Stimulated activated naive CD4-positive, alpha-beta T cell (primary cell): ENCODE data around the gene RARRES1.
"Not testable (repeated sequence)": the region's sequence is repeated elsewhere in the genome, so short reads cannot be mapped to it uniquely, and the experiment has no call there.

Source experiments
- DNase-seq, 6 experiments: peaks; one replicate each; lab custom pipeline; 2025; lab: John Stamatoyannopoulos, UW

RARRES1 gene

DNA sequence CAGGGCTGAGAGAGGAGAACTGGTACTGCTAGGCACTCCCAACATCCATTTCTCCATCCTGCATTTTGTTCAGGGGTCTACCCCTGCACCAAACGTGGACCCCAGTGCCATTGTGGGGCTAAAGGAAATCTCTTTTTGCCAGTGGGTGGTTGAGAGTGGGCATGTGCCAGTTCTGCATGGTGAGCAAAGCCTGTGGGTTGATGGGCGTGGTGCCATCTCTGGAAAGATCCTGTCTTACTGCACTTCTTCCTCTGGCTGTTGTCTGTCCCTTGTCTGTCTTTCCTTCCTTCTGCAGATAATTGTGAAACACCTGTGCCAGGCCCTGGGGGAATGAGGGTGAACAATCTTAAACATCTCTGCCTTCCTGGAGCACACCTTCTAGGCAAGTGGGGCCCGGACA is 1.4 kb upstream of the RARRES1 start:
- no peak for DNase-seq

DNA sequence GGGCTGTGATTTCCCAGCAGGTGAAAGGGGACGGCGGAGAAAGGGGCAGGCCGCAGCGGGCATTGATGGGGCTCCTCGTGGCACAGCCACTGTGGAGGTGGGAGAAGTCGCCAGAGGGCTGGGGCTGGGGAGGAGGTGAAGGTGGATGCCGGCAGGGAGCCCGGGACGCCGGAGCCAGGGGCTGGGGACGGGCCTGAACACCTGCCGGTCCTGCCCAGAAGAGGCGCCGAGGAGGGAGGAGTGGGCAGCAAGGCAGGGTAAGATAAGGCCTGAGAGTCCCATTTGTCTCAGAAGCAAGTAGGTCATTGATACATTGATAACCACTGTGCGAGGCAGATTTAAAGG is 571 bp upstream of the RARRES1 start:
- no peak for DNase-seq

DNA sequence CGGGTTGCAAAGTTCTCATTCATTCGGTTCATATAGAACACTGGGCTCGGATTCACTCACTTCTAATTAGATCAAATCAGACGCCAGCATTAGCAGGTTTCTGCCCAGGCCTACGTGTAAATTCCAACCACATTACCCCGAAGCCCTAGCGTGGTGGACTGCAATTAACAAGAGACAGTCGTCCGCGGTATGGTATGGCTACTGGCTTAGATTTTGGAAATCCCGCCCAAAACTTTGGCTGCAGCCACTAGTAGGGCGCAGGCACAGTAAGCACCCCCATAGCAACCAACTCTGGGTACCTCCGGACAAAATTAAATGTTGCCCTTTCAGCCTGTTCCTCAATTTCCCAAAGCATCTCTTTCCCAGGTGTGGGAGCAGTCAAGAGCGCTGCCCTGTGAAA is 771 bp downstream of the RARRES1 start:
- DNase-seq: no peak

DNA sequence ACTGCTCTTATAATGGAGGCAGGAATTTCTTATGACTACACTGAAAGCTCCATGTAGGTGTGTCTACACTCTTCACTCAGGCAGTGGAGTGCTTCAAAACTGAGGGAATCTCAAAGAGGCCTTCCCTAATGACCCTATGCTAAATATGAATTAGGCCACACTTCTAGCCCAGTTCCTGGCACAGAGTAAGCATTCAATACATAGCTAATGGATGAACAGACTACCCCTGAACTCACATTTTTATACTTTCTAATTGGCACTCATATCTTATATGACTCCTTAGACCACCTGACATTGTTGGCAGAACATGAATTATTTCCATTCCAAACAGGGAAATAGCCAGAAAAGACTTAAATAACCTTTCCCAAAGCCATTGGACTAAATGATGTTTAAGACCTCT is 3.4 kb downstream of the RARRES1 start:
- no peak for DNase-seq

DNA sequence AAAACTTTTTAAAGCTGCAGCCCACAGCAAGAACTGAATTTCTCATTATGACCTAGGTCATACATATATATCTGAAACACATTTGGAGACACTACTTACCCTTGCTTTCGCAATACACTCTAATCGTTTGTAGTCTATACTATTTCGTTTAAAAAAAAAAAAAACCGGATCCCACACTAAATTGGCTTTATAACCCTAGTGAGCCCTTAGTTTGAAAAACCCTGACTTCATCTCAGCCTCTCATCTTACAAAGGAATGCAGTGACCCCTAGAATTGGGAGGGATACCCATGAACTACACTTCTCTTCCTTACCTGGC is 4.2 kb downstream of the RARRES1 start:
- no peak for DNase-seq

DNA sequence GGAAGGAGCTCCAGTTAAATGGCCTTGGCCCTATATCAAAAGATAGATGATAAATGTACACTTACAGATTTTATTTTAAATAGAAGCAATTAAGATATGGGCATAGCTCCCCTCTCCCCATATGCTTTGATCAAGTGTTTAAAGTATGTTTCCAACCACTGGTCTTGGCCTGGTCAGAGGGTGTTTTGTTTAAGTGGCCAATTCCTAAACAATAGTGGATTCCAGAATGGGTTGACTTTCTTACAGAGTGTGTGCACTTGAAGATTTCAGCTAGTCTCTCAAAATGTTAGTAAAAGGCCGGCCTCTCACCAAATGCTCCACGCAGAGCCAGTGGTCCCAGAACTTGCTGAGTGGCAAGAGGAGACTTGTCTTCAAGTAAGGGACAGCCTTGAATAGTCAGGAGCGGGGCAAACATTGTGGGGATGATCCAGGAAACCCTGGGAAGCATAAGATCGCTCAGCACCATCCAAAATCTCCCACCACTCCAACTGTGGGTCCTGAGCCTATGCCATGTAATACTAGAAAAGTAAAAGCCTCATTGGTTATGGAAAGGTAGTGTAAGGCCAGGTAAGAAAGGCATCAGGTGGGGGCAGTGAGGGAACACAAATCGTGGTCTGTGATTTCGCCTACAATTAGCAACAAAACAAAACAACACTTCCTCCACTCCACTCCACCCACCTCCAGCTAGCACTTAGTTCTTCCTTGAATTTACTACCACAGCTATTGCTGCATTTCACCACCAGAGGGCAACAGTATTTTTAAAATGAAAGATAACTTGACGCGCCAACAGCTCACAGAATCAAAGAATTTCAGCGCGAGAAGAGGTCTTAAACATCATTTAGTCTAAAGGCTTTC is 4.8 kb downstream of the RARRES1 start:
- peak in 5 of 6 experiments; percentile 7 to 77 (median 53) for DNase-seq

DNA sequence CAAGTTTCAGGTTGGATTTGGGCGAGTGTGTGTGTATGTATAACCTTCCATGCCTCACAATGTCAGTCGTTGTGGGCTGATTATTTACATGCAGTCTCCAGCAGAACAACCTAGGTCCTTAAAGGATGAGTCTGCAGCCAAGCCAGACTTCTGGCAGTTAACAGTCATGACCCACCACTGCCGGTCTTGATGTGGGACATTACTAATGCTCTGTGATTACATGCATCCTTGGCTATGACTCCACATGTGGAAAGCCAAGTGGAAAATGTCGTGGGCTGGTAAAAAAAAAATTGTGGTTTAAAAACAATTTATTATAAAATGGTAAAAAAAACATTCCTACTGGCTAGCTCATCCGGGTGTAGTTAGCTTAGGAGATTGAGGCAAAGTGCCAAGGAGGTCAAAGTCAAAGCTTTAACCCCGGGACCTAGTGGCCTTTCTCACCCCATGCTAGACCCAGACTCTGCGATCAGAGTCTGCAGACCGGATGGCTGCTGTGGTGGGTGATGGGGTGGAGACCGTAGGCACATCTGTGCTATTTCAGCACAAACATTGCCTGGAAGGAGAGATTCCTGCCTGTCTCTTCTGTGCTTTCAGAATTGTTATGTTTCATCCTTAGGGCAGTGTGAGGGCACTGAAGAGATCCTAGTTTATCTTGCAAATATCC is 6.8 kb downstream of the RARRES1 start:
- no peak for DNase-seq

DNA sequence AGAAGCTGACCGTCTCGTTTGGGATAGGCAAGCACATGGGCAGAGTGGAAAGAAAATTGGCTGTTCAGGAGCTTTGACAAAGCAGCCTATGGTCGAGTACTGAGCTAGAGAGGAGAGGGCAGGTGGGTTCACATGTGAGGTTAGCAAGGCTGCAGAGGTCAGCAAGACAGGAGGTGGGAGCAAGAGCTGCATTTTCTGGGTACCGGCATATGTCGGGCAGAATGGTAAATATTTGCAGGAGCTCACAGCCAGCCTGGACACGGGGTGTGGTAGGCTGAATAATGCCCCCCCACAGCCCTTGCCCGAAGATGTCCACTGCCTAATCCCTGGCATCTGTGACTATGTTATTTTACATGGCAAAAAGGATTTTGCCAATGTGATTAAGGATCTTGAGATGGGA is 8.3 kb downstream of the RARRES1 start:
- no peak for DNase-seq

DNA sequence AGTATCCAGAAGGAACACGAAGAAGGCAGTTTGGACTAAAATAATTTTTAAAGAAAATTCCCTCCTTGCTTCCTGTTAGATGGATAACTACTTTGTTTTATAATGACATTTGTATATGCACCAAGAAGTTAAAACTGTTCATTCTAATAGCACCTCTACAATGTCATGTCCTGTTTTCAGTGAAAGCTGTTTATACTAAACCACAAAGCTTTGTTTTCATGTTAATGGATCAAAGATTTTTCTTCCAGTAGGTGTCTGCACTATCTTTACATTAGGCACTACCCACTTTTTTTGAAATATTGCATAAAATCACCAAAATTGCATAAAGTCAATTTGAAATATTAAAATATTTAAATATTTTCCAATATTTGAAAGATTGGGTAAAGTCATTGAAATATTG is 10.1 kb downstream of the RARRES1 start:
- DNase-seq: peak in 3 of 6 experiments; percentile 13 to 22 (median 22)

DNA sequence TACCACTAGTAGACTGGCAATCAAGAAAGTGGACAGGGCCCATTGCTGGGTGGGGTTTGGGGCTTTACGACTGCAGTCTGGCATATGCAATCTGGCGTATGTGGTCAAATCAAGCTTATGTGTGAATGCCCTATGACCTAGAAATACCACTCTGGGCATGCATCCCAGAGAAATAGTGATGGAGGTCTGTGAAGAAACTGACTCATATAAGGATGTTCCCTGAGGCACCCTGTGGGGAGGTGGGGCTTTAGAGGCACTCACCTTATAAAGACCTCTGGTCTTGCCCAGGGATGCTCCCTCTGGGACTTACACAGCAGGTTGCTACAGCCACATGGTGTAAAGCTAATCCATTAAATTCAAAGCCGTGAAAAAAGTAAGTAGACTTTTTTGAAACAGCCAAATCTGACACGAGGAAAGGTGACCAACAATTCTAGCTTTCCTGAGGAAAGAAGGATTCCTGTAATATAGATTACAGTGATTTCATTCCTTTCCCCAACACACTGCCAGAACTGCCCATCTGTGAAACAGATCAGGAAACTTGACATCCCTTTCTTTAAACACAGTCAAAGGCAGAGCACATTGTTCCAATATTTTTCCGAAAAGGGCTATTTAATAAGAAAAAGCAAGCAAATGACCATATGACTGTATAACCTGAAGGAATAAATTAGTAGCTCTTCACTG is 13.6 kb downstream of the RARRES1 start:
- no peak for DNase-seq

DNA sequence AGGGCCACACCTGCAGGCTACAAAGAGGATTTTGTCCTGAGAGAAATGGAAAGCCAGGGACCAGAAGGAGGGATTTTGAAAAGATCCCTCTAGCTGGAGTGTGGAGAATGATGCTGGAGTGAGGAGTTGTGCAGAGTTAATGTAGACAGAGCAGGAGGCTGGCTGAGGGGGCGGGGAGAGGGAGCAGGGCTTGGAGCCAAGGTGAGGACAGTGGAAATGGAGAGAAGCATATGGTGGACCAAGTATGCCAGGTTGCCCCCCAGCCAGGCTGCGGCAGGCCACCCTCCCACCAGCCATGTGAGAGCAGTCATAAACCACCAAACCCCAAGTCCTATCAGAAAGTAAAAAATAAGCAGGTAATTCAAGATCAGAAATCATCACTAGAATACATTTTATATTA is 14.7 kb downstream of the RARRES1 start:
- DNase-seq: no peak

DNA sequence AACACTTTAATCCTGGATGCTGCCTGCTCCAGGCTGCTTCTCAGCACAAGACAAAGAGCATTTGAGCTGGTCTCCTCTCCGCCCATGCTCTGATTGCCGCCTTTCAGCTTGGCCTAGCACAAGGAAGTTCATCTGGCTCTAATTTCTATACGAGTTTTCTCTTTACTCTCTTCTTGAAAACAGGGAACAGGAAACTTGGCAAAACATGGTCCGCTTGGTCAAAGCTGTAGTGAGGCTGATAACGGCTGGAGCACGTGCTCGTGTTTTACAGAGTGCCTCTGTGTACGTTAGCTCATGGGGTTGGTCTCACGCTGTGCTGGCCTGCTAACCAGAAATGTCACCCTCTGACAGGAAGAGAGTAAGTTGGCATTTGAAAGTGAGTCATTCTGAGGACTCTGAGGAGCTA is 19.2 kb downstream of the RARRES1 start:
- DNase-seq: no peak

DNA sequence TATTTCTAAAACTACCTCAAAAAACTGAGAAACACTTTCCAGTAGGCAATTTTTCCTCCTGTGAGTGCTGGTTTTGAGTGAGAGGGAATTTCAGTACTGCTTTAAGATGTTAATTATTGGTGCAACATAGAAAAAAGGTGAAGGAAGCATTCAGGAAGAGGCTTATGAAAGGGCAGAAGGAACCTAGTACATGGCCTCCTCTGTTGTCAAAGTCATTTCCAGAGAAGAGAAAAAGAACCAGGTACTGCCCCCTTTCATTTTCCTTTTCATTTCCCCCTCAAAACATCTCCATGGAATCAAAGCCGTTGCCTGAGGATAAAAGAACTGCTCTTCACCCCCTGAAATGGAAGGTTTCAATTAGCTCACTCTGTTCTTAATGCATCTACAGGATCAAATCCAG is 19.8 kb downstream of the RARRES1 start:
- DNase-seq: no peak

DNA sequence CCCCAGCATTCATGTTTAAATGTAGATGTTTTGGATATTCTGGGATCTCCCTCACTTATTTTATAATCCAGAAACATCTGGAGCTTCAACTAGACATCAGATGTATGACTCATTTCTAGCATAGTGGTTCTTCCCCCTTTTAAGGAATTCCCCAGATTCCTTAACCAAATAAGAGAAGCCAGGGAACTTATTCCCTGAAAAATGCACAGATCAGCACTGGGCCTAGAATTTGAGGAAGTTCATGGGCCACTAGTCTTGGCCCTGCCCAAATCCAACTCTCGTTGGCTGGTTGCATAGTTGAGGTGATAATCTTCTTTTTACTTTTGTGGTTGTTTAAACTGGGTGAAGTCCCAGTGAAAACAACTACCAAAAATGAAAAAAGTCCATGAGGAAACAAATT is 20.4 kb downstream of the RARRES1 start:
- DNase-seq: no peak

DNA sequence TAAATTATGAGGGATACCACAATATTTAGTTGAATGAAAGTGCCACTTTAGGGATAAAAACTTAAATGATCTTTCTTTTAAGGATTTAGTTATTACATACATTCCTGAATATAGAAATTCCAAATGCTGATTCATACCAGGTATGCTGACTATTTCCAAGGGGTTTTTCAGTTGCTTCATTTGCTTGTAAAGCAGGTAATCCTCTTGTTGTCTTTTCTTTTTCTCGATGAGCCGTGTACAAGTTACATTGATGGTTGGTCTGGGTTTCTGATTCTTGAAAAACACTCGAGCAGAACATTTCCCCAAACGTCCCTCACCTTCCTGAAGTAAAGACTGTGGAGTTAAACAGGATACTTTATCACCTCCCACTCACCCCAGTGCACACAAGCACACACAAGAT is 21.7 kb downstream of the RARRES1 start:
- no peak for DNase-seq

DNA sequence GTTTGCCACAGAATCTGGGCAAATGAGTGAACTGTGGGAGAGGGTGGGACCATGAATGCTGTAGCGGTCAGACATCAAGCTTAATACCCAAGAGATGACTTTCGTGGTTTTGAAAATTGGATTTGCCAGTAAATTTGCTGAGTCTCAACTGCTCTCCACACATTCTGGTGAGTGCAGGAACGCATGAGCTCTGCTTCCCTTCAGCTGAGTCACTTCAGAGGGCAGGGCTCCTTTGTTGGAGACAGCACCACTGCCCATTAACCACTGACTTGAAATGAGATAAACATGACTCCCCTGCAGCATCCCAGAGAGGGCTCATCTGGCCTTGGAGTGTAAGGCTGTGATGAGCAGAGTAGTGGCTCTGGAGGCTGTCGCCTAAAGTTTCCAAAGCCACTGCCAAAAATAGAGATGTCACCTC is 22.6 kb downstream of the RARRES1 start:
- DNase-seq: no peak

DNA sequence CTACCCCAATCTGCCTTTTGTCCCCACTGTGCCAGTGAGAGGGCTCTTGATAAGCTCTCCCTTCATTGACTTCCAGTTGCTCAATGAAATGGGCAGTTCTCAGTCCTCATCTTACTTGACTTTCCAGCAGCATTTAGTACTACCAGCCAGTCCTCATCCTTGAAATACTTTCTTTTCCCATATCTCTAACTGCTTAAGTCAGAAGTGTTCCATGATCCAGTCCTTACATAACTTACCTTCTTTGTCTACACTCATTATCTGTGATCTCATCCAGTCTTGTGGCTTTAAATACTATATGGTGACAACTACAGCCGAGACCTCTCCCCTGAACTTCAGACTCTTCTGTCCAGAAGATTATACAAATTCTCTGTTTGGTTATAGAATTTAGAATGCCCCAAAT is 28.7 kb downstream of the RARRES1 start:
- DNase-seq: no peak

DNA sequence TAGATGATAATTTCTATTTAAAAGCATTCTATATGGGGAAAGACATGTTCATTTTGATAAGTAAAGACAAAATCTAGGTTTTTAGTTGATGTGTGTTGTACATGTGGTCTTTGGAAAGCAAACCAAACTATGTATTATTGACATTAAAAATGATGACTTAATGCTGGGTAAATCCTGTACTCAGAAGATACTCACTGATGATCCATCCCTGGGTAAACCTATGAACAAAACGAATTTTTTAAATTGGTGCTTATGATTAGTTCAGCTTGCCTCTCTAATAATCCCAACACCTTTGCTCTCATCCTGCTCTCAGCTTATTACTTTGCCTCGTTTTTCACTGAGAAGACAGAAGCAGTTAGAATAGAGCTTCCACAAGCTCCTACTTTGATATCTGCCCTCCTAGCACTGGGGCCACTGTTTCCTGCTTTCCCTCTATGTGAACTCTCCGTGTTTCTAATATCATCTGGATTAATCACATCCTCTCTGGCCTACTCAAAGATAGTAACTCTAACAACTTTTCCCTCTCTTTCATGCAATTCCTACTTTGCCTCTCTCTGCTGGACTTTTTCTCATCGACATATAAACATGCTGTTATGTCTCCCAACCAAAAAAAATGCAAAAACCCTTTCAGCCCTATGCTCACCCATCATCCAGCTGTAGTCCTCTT is 29.3 kb downstream of the RARRES1 start:
- no peak for DNase-seq

DNA sequence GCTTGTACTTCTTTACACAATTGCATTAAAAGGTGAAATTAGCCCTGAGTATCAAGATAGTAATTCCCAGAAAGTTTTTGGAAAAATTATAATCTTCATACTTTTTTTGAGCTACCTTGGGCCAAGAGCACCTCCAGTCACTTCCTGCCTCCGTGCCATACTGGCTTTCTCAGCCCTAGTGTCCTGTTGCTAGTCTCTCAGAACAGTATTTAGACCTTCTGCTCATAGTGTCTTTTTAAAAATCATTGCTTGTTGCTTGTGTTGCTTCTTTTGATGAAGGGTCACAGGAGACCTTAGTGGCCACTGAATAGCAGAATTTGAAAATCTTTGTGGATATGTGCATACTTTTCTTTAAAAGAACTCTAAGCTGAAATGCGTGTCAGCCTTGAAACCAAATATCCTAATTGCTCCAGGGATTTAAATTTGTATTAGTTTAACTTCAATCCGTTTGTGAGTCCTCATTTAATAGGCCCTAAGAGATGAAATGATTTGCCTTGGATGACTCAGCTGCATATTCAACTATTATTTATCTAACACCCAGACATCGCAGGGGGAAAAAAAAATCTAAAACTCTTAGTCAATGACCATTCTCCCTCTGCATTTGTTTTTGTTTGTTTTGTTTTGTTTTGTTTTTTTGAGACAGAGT is 30.7 kb downstream of the RARRES1 start:
- DNase-seq: no peak

DNA sequence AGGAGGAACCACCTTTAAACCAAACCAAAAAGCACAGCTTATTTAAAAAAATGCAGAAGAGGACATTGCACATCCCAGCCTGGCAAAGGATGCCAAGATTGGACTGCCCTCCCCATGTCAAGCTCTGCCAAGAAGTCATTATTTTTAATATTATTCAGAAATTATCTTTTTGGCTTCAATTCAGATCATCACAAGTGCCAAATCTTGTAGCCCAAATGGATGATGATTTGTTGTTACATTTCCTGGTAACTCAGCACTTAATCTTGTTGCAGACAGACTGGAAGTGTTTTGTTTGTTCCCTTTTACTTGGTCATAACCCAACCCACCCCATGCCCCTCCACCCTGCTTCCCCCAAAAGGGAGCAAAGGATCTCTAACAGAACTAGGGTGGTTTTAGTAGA is 31.7 kb downstream of the RARRES1 start:
- no peak for DNase-seq

DNA sequence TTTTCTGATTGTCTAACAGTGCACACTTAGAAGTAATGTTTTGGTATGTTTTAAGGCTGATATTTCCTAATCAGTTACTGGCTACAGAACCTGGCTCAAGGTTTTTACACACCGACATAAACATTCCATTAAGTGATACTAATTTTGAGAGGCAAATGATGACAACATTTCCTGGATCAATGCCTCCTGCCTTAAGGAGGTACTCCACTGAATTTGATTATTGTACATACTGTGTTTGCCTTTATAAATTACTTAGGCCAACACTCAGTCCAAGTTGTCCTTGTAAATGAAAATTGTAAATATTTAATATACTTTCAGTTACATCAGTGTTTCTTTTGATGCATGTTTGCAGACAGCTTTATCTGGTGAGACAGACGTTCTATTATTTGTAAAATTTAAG is 35.6 kb downstream of the RARRES1 start:
- DNase-seq: no peak

DNA sequence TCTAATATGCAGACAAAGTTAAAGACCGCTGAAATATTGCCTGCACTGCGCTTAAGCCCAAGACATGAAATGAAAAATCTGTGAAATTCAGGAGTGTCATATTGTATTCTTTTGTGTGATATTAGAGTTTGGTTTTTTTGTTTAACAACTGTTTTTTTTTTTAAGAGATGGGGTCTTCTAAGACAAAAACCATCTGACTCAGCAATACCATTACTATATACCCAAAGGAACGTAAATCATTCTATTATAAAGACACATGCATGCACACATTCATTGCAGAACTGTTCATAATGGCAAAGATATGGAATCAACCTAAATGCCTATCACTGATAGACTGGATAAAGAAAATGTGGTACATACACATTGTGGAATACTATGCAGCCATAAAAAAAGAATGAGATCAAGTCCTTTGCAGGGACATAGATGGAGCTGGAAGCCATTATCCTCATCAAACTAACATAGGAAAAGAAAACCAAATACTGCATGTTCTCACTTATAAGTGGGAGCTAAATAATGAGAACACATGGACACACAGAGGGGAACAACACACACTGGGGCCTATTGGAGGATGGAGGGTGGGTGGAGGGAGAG is 38.3 kb downstream of the RARRES1 start:
- not testable (repeated sequence) for DNase-seq
